Gastroesophageal sphincter (tissue), 3 donors: ENCODE data around the gene PDE11A.

Source experiments
- CTCF ChIP-seq, 4 experiments: fragments of 200-600 bp in 2 of 4; fragments of 450-650 bp in 2 of 4; sonication (generic) in 1 of 4; IDR thresholded peaks; one replicate each; pipeline ENCODE4 v1.5.1; 2017 to 2019; ENCODE audit warnings: antibody characterized with exemption in 4 of 4, mild to moderate bottlenecking in 2 of 4, moderate library complexity in 2 of 4
- POLR2A ChIP-seq, 2 donors: fragments of 450-650 bp; IDR thresholded peaks; one replicate each; pipeline ENCODE4 v1.6.1; 2017; ENCODE audit warnings: antibody characterized with exemption in 2 of 2, mild to moderate bottlenecking in 2 of 2, moderate library complexity in 1 of 2

- TF ChIP-seq POLR2A (IDR thresholded peaks at IDR 0.05) (no peak), CTCF (IDR thresholded peaks at IDR 0.05) (no peak)
Observed at GRCh38 chr2:177693658-177694339, 378.8 kb downstream of the PDE11A start.
